Right renal cortex interstitium (tissue), 3 donors: ENCODE results near the gene ONECUT3. TPM values are rescaled to one million over a fixed set of nuclear protein-coding genes. Genes with fewer than 3 reads are reported as not detected.
"Not testable (repeated sequence)": the region's sequence is repeated elsewhere in the genome, so short reads cannot be mapped to it uniquely, and the experiment has no call there.

Source experiments
- DNase-seq, 3 donors: peaks; one replicate each; pipeline ENCODE4 v3.0.0-alpha.2; 2013; ENCODE audit warnings: low read depth in 3 of 3, low spot score in 2 of 3
- polyA plus RNA-seq, 3 donors: library from polyadenylated mRNA; unstranded; fragments of 120-200 nt; gene quantifications; one replicate each; pipeline ENCODE4 v1.2.1, GENCODE V29; 2013; ENCODE audit not compliant: insufficient read length in 3 of 3

The ONECUT3 gene
- polyA plus RNA-seq, 3 donors, result 0.01 TPM; not detected in 2

GRCh38 chr19:1754636-1755466, 1.5 kb downstream of the ONECUT3 start:
- DNase-seq, result no peak

- no peak for DNase-seq
Observed at GRCh38 chr19:1755467-1756171, 2.3 kb downstream of the ONECUT3 start.

DNA sequence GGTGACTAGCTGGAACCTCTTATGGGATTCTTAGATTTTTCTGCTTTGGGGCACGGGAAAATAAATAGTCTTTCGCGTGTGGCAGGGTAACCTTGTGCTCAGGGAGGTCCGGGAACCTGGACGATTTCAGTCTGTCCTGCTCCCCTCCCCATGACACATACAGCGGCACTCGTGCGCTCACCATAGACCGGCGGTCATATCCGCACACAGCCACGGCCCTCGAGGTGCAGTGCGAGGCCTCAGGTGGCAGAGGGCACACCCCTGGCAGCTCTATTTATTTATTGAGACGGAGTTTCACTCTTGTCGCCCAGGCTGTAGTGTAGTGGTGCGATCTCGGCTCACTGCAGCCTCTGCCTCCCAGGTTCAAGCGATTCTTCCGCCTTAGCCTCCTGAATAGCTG, 3.0 kb downstream of the ONECUT3 start:
- DNase-seq, result no peak

GRCh38 chr19:1756705-1757465, 3.6 kb downstream of the ONECUT3 start:
- no peak for DNase-seq

GRCh38 chr19:1757468-1758230, 4.3 kb downstream of the ONECUT3 start:
- no peak for DNase-seq

DNA sequence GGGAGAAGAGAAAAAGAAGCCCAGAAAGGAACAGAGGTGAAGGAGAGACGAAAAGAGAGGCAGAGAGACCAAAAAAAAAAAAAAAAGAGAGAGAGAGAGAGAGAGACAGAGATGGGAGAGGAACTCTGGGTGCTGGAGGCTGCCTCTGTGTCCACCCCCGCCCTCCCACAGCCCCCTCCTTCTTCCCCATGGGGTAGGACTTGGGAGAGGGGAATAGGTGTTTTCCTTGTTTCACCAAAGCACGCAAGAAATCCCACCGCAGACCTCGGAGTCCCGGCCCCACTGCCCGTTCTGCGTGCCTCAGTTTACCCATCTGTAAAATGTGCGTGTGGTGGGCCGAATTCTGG, 4.9 kb downstream of the ONECUT3 start:
- no peak for DNase-seq

- DNase-seq, result no peak
Observed at GRCh38 chr19:1758959-1759903, 5.9 kb downstream of the ONECUT3 start.

DNA sequence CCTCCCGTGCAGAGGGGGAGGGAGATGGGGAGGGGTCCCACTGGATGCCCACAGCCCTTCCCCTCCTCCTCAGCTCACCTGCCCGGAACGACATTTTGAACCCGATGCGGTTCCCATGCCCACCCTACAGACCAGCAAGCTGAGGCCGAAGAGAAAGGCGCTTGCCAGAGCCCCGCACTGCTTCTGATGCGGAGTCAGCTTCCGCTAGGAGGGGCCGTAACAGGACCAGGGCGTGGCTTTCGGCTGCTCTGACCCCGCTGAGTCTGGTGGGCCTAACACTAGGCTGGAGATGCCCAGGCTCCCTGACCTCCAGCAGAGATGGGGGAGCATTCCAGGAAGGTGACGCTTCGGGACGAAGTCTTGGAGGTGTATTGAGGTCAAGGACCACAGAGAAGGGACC, 6.7 kb downstream of the ONECUT3 start:
- DNase-seq, result no peak

DNA sequence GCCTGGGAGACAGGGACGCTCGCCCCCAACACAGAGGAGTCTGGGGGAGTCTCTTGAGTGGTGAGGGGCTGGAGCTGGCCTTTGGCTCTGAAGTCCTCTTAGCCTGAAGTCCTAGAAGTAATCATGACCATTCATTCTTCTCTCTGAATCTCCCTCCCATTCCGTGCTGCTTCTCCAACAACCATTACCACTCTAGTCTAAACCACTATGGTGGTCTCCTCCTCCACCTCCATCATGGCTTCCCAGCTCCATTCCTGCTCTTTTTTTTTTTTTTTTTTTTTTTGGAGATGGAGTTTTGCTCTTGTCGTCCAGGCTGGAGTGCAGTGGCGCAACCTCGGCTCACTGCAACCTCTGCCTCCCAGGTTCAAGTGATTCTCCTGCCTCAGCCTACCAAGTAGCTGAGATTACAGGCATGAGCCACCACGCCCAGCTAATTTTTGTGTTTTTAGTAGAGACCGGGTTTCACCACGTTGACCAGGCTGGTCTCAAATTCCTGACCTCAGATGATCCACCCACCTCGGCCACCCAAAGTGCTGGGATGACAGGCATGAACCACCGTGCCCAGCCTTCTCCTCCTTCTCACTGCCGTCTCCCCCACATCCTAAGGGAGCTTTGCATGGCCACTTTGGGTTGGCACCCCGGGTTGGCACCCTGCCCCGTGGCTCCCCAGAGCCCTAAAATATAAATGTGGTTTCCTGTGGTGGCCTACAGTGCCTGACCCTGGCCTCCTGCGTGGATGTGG, 7.7 kb downstream of the ONECUT3 start:
- not testable (repeated sequence) for DNase-seq

DNA sequence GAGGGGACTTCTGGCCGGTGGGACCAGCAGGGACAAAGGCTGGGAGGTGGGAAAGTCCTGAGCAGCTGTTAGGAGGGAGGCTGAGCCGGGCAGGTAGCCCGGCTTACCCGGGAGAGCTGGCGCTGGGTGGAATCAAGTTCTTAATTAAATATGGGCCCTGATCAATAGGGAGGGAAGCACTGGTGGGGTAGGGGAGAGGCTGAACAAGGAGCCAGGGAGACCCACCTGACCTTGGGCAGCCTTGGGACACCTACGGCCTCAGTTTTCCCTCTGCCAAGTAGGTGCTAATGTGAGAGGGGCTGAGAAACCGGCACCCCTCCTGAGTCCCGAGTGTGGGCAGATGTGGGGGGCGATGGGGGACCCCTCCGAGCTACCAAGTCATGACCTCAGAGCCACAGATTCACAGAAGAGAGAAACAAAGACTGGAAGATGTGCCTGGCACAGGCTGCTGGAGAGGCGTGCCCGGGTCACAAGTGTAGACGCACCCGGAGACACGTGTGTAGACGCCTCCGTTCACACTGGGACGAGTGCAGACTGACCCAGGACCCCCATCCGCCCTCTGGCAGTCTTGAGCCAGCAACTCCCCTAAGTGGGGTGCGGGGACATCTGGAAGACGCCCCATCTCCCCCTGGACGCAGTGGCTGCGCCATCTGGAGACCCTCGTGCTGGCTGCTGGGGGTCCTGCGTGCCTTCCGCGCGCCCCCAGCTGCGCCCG, 8.4 kb downstream of the ONECUT3 start:
- DNase-seq, result no peak

DNA sequence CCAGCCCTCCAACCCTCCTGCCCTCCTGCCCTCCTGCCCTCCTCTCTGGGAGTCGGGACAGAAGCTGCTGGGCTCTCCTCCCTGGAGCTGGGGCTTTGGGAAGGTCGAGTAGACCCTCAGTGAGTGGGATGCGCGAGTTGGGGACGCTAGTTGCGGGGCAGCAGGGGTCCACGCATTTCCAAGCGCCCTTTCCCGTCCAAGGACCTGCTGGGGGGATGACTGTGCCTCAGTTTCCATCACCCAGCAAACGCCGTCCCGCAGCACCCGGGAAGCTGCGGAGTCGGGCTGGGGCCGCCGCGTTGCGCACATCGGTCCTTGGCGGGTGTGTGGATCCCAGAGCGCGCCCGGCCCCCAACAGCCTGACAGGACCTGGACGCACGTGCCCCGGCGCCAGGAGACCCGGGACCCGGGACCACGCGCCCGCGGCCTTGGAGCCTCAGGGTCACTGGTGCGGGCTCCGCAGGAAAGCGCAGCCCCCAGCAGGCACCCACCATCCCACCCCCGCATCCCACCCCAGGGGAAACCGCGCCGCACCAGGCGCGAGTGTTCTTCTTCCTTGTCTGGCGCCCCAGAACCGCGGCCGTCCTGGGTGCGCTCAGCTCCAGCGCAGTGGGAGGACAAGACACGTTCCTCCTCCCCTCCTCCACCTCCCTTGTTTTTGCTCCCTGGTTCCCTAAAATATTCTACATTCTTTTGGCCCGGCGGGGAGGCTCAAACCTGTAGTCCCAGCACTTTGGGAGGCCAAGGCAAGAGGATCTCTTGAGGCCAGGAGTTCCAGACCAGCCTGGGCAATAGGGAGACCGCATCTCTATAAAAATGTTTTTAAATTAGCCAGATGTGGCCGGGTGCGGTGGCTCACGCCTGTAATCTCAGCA, 9.2 kb downstream of the ONECUT3 start:
- no peak for DNase-seq

DNA sequence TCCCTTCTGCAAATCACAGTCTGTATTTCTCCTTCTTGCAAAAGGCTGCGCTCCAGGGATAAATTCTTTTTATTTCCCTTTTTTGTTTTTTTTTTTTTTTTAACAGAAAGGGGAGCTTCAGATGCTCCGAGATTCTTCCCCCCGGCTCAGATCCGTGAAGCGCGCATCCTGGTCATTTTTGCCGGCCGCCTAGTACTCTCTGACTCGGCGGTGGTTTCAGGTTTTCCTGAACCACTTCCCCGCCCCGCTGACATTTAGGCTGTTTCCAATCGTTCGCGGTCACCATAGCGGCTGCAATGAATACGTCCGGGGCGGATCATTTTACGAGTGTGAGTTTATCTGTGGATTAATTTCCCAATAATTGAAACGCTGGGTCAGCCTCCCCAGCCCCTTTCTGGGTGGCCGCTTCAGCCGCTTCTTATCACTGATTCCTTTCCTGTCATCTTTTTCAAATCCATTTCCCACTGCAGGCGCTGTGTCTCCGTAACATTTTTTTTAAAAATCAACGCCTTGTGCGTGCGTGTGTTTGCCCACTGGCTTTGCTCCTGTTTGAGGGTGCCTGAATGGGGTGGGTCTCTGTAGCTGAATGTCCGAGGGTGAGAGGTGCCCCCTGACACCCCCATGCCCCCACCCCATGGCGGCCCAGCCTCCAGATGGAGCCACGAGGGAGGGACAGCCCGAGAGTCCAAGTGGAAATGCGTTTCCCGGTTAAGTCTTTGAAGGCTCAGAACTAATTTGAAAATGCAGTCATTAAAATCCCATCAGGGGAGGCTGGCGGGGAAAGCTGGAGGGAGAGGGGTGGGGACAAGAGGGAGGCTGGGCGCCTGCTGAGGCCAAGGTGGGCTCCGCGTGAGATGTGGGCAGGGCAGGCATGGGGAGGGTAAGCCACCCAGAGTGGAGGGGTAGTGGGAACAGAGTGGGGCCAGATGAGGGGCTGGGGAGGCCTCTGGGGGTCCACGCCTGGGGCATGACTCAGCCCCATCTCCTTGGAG, 10.6 kb downstream of the ONECUT3 start:
- DNase-seq, result no peak

DNA sequence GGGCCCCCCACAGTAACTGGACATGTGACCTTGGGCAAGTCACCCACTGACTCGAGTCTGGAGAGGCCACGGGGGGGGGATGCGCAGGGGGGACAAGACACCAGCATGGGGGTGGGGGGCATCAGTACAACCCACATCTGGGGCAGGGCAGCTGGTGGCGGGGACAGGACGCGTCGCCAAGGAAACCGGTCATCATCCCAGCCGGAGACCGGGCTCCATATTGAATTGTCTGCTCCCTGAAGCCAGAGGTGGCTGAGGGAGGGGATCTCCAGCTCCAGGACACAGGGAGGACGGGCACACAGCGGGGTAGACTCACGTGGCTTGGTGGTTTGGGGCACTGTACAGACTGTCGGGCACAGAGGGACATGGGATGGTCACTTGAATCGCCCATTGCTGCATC, 11.4 kb downstream of the ONECUT3 start:
- DNase-seq, result no peak

DNA sequence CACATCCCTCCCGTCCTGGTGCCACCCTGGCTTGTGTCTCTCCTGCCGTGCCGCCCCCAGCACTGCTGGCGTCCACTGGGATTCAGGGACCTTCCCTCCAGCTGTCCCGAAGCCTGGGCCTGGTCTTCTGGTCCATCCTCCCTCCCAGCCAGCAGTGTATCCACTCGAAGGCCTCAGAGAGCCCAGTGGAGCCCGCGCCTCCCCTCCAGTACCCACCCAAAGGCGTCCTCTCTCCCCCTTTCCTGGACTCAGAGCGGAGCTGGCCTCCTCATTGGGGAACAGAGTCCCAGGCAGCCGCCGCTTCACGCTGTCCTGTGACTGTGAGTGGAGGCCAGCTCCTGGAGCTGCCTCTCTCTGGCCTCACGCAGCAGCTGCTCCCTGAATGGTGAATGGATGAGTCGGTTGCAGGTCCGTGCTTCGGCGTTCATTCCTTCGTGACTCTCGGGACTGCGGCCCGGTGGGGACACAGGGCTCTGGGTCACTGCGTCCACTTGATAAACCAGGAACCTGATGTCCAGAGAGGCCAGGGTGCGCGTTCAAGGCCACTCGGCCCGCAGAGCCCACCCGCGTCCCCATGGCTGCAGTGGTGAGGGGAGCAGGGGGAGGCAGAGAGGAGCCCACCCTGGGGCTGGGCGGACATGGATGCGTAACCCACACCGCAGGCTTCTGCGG, 12.1 kb downstream of the ONECUT3 start:
- DNase-seq, result no peak

GRCh38 chr19:1765904-1766799, 12.8 kb downstream of the ONECUT3 start:
- DNase-seq, result no peak
